SK-N-SH (cell line): Measurements from ENCODE around the gene BOK. TPM values are rescaled to one million over a fixed set of nuclear protein-coding genes. Genes with fewer than 3 reads are reported as not detected.

Experiments used
- CTCF ChIA-PET: fragments of 300-600, 350-600 bp; formaldehyde crosslinking; extraction: SDS; loops from one replicate; lab custom pipeline; 2021; lab: Yijun Ruan, JAX
- POLR2A ChIA-PET: fragments of 350-600 bp; sonication (Branson Sonifier 250); formaldehyde crosslinking; extraction: SDS; loops from one replicate; lab custom pipeline; 2020; ENCODE audit warnings: antibody characterized with exemption, inconsistent platforms; lab: Yijun Ruan, JAX
- DNase-seq: peaks from one replicate; pipeline ENCODE4 v3.0.0; 2012
- H2AFZ ChIP-seq: fragments of 200-600 bp; sonication (generic); 2 replicates; pipeline ENCODE4 v1.8.1; 2016; ENCODE audit warnings: antibody characterized with exemption, mild to moderate bottlenecking, low read depth
- H3F3A ChIP-seq: fragments of 200-600 bp; sonication (generic); replicated peaks from 2 replicates; pipeline ENCODE3; 2016; ENCODE audit warnings: antibody characterized with exemption, mild to moderate bottlenecking; ENCODE audit not compliant: insufficient read depth
- H3K27ac ChIP-seq, 2 experiments: fragments of 200-500 bp in 1 of 2; fragments of 200-600 bp in 1 of 2; sonication (Bioruptor generic) in 1 of 2; sonication (generic), shearing (Covaris generic) in 1 of 2; 2 replicates each; pipeline versions ENCODE4 v1.5.1 to v1.6.1; 2014 to 2016; ENCODE audit warnings: low read depth in 2 of 2, inconsistent platforms in 1 of 2, low read length in 1 of 2, mild to moderate bottlenecking in 1 of 2, mixed read lengths in 1 of 2
- H3K27me3 ChIP-seq: fragments of 200-600 bp; sonication (generic), shearing (Covaris generic); 2 replicates; pipeline ENCODE4 v1.6.1; 2016; ENCODE audit warnings: mixed run types; ENCODE audit not compliant: insufficient read depth
- H3K36me3 ChIP-seq, 2 experiments: fragments of 200-500 bp in 1 of 2; fragments of 200-600 bp in 1 of 2; sonication (Bioruptor generic) in 1 of 2; sonication (generic) in 1 of 2; replicated peaks in 1 of 2; 2 replicates each; pipeline versions ENCODE3 to v1.5.1; 2014 to 2016; ENCODE audit warnings: low read length in 1 of 2, mild to moderate bottlenecking in 1 of 2; ENCODE audit not compliant: insufficient read depth in 2 of 2, control insufficient read depth in 1 of 2
- H3K4me1 ChIP-seq, 2 experiments: fragments of 200-500 bp in 1 of 2; fragments of 200-600 bp in 1 of 2; sonication (Bioruptor generic) in 1 of 2; sonication (generic), shearing (Covaris generic) in 1 of 2; 2 replicates each; pipeline versions ENCODE4 v1.5.1 to v1.6.1; 2014 to 2016; ENCODE audit warnings: low read depth in 1 of 2, low read length in 1 of 2, mixed run types in 1 of 2; ENCODE audit not compliant: insufficient read depth in 2 of 2, control insufficient read depth in 1 of 2
- H3K4me2 ChIP-seq: fragments of 200-600 bp; sonication (generic), shearing (Covaris generic); 2 replicates; pipeline ENCODE4 v1.6.1; 2017; ENCODE audit warnings: mixed run types
- H3K4me3 ChIP-seq, 2 experiments: fragments of 200-500 bp in 1 of 2; fragments of 200-600 bp in 1 of 2; sonication (Bioruptor generic) in 1 of 2; sonication (generic), shearing (Covaris generic) in 1 of 2; 2 replicates each; pipeline versions ENCODE4 v1.5.1 to v1.8.1; 2014 to 2016; ENCODE audit warnings: low read depth in 2 of 2, inconsistent platforms in 1 of 2, low read length in 1 of 2, mild to moderate bottlenecking in 1 of 2, mixed read lengths in 1 of 2, moderate library complexity in 1 of 2
- H3K79me2 ChIP-seq: fragments of 200-600 bp; sonication (generic); 2 replicates; pipeline ENCODE4 v1.8.1; 2017; ENCODE audit warnings: mild to moderate bottlenecking; ENCODE audit not compliant: insufficient read depth
- H3K9ac ChIP-seq: fragments of 200-600 bp; sonication (generic); 2 replicates; pipeline ENCODE4 v1.6.1; 2017; ENCODE audit warnings: mixed run types
- H3K9me2 ChIP-seq: fragments of 200-600 bp; sonication (generic); 2 replicates; pipeline ENCODE4 v1.6.1; 2017; ENCODE audit warnings: mixed run types
- H3K9me3 ChIP-seq: fragments of 200-600 bp; sonication (generic); 2 replicates; pipeline ENCODE4 v1.6.1; 2017; ENCODE audit warnings: mixed run types, mild to moderate bottlenecking, moderate library complexity
- H4K20me1 ChIP-seq: fragments of 200-600 bp; sonication (generic); 2 replicates; pipeline ENCODE4 v1.6.1; 2017; ENCODE audit warnings: mild to moderate bottlenecking, mixed run types; ENCODE audit not compliant: insufficient read depth
- CHD2 ChIP-seq: fragments of 150-350 bp; IDR thresholded peaks from 2 replicates; pipeline ENCODE4 v1.6.1; 2018; ENCODE audit warnings: low read length; ENCODE audit not compliant: partially characterized antibody
- EZH2phosphoT487 ChIP-seq: fragments of 200-600 bp; sonication (generic); IDR thresholded peaks from 2 replicates; pipeline ENCODE4 v1.6.1; 2017; ENCODE audit warnings: low read depth, mixed run types, mild to moderate bottlenecking, antibody characterized with exemption, moderate library complexity, borderline replicate concordance
- JUND ChIP-seq: IDR thresholded peaks from 2 replicates; pipeline ENCODE4 v1.4.0; 2012
- MEF2A ChIP-seq: IDR thresholded peaks from 2 replicates; pipeline ENCODE4 v1.4.0; 2012; ENCODE audit warnings: low read depth, borderline replicate concordance
- NRF1 ChIP-seq: IDR thresholded peaks from 2 replicates; pipeline ENCODE4 v1.6.1; 2012; ENCODE audit warnings: low read depth, mild to moderate bottlenecking, low read length
- PBX3 ChIP-seq: IDR thresholded peaks from 2 replicates; pipeline ENCODE4; 2012
- TCF12 ChIP-seq: IDR thresholded peaks from 2 replicates; pipeline ENCODE4 v1.4.0; 2012
- USF2 ChIP-seq: fragments of 150-350 bp; IDR thresholded peaks from 2 replicates; pipeline ENCODE4 v1.6.1; 2017; ENCODE audit warnings: antibody characterized with exemption, low read length, low read depth, borderline replicate concordance
- WGBS: methylation state at CpG from one replicate; pipeline ENCODE4 v1.1.6; 2017; ENCODE audit warnings: low lambda C conversion rate; 5-methylcytosine and 5-hydroxymethylcytosine counted together
- polyA plus RNA-seq, 3 experiments: library from polyadenylated mRNA; depleted of rRNA; stranded (reverse); fragments of >200 nt; gene quantifications; 2 replicates each; pipeline ENCODE4 v1.2.3, GENCODE V29; 2012
- TF ChIP-seq, protein P1 (sequence below): IDR thresholded peaks from 2 replicates; pipeline ENCODE4 v1.4.0; 2012; ENCODE audit warnings: low read depth, borderline replicate concordance
- TF ChIP-seq, protein P2 (sequence below): IDR thresholded peaks from 2 replicates; pipeline ENCODE4 v1.4.0; 2012; ENCODE audit warnings: low read depth, borderline replicate concordance
- TF ChIP-seq, protein P3 (sequence below): fragments of 150-350 bp; IDR thresholded peaks from 2 replicates; pipeline ENCODE4 v1.6.1; 2016; ENCODE audit warnings: mild to moderate bottlenecking, low read depth, low read length
- TF ChIP-seq, protein P4 (sequence below): IDR thresholded peaks from 2 replicates; pipeline ENCODE4 v1.4.0; 2012; ENCODE audit warnings: low read depth
- TF ChIP-seq, protein P5 (sequence below): IDR thresholded peaks from 2 replicates; pipeline ENCODE4 v1.6.1; 2012; ENCODE audit warnings: mild to moderate bottlenecking, low read depth, low read length, moderate library complexity

BOK gene
- polyA plus RNA-seq, 1 of the 3 experiments (the other 2 are of a cell fraction) = 1.7 TPM

- ChIA-PET POLR2A (no interaction called here), CTCF (no interaction called here)
- H3K79me2 ChIP-seq = no peaks in the 10 kb centered on the region
- no peak overlapping the region for H3K27ac ChIP-seq
- H3F3A ChIP-seq = no peaks in the 10 kb centered on the region
- no peak overlapping the region for H3K4me3 ChIP-seq
- H3K36me3 ChIP-seq = no peaks in the 10 kb centered on the region
- peaks cover 0 to 21% of the 10 kb centered on the region in 2 experiments; a peak in 1 of 4 replicates for H3K4me1 ChIP-seq
- no peak overlapping the region for H3K4me2 ChIP-seq
- H2AFZ ChIP-seq = no peak overlapping the region
- H4K20me1 ChIP-seq = no peaks in the 10 kb centered on the region
- H3K9me2 ChIP-seq = no peaks in the 10 kb centered on the region
- H3K9me3 ChIP-seq = peaks cover 12% of the 10 kb centered on the region; the same call in 1 of the 2 replicates
- peaks cover 8% of the 10 kb centered on the region; the same call in 1 of the 2 replicates for H3K27me3 ChIP-seq
- DNase-seq = no peak
- H3K9ac ChIP-seq = no peak overlapping the region
- TF ChIP-seq, protein P1, sequence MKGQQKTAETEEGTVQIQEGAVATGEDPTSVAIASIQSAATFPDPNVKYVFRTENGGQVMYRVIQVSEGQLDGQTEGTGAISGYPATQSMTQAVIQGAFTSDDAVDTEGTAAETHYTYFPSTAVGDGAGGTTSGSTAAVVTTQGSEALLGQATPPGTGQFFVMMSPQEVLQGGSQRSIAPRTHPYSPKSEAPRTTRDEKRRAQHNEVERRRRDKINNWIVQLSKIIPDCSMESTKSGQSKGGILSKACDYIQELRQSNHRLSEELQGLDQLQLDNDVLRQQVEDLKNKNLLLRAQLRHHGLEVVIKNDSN = no peak
- TF ChIP-seq NRF1 (no peak), JUND (no peak), EZH2phosphoT487 (no peak), TCF12 (no peak), USF2 (no peak), CHD2 (no peak)
- TF ChIP-seq, protein P2, sequence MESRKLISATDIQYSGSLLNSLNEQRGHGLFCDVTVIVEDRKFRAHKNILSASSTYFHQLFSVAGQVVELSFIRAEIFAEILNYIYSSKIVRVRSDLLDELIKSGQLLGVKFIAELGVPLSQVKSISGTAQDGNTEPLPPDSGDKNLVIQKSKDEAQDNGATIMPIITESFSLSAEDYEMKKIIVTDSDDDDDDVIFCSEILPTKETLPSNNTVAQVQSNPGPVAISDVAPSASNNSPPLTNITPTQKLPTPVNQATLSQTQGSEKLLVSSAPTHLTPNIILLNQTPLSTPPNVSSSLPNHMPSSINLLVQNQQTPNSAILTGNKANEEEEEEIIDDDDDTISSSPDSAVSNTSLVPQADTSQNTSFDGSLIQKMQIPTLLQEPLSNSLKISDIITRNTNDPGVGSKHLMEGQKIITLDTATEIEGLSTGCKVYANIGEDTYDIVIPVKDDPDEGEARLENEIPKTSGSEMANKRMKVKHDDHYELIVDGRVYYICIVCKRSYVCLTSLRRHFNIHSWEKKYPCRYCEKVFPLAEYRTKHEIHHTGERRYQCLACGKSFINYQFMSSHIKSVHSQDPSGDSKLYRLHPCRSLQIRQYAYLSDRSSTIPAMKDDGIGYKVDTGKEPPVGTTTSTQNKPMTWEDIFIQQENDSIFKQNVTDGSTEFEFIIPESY = no peak
- TF ChIP-seq, protein P3, sequence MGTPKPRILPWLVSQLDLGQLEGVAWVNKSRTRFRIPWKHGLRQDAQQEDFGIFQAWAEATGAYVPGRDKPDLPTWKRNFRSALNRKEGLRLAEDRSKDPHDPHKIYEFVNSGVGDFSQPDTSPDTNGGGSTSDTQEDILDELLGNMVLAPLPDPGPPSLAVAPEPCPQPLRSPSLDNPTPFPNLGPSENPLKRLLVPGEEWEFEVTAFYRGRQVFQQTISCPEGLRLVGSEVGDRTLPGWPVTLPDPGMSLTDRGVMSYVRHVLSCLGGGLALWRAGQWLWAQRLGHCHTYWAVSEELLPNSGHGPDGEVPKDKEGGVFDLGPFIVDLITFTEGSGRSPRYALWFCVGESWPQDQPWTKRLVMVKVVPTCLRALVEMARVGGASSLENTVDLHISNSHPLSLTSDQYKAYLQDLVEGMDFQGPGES = no peak
Observed at GRCh38 chr2:241556746-241557145, 1.8 kb upstream of the BOK start.

DNA sequence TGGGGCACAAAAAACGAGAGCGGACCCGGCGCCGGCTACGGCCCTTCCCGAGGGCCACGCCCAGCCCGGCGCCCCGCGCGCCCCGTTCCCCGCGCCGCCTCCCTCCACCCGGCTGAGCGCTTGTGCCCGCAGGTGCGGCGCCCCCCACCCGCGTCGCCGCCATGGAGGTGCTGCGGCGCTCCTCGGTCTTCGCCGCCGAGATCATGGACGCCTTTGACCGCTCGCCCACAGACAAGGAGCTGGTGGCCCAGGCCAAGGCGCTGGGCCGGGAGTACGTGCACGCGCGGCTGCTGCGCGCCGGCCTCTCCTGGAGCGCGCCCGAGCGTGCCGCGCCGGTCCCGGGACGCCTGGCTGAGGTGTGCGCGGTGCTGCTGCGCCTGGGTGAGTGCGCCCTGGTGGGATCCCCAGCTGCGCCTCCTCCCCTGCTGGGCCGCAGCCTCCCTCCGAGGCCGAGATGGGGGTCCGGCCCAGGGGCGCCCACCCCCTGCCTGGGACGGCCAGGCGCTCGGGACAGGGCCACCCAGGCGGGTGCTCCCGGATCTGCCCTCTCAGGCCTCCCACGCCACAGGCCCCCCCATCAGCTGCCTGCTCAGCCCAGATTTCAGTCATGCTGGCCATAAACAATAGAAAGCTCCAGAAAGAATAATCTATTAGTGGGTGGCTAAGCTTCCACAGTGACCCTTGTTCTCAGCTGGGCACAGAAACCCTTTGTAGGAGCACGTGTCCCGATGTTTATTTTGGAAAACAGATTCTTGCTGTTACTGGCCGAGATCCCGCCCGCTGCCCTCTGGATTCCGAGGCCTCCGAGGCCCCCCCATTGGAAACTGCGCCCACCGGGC lies 997 bp downstream of the BOK start:
- Histone ChIP-seq H3K4me2 (no peak overlapping the region), H3K9ac (no peak overlapping the region), H3K79me2 (no peaks in the 10 kb centered on the region), H3F3A (no peaks in the 10 kb centered on the region), H3K4me1 (peaks cover 0 to 29% of the 10 kb centered on the region in 2 experiments; a peak in 1 of 4 replicates), H4K20me1 (no peaks in the 10 kb centered on the region), H3K36me3 (no peaks in the 10 kb centered on the region), H3K4me3 (peak overlapping the region; percentile 45 to 49; a peak in 2 of 4 replicates), H3K9me2 (no peaks in the 10 kb centered on the region), H3K9me3 (peaks cover 12% of the 10 kb centered on the region; the same call in 1 of the 2 replicates), H3K27ac (no peak overlapping the region; a peak in 1 of 4 replicates), H3K27me3 (peaks cover 8% of the 10 kb centered on the region; the same call in 1 of the 2 replicates), H2AFZ (0 out of 2 replicates have a peak overlapping the region, but pooled peaks have one; percentile 68)
- WGBS = 58% methylated on average over 14 of the region's 78 CpGs
- DNase-seq = peak; percentile 56
- CTCF ChIA-PET = interaction anchor here (0.7 to 1.3 kb wide), 2 partner anchors 11 to 15 kb away, joined by 3 to 4 read pairs; no protein-coding TSS in a partner anchor
- POLR2A ChIA-PET = no interaction called here
- TF ChIP-seq, protein P4, sequence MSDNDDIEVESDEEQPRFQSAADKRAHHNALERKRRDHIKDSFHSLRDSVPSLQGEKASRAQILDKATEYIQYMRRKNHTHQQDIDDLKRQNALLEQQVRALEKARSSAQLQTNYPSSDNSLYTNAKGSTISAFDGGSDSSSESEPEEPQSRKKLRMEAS = no peak
- TF ChIP-seq MEF2A = no peak
- TF ChIP-seq PBX3 = no peak
- TF ChIP-seq, protein P5, sequence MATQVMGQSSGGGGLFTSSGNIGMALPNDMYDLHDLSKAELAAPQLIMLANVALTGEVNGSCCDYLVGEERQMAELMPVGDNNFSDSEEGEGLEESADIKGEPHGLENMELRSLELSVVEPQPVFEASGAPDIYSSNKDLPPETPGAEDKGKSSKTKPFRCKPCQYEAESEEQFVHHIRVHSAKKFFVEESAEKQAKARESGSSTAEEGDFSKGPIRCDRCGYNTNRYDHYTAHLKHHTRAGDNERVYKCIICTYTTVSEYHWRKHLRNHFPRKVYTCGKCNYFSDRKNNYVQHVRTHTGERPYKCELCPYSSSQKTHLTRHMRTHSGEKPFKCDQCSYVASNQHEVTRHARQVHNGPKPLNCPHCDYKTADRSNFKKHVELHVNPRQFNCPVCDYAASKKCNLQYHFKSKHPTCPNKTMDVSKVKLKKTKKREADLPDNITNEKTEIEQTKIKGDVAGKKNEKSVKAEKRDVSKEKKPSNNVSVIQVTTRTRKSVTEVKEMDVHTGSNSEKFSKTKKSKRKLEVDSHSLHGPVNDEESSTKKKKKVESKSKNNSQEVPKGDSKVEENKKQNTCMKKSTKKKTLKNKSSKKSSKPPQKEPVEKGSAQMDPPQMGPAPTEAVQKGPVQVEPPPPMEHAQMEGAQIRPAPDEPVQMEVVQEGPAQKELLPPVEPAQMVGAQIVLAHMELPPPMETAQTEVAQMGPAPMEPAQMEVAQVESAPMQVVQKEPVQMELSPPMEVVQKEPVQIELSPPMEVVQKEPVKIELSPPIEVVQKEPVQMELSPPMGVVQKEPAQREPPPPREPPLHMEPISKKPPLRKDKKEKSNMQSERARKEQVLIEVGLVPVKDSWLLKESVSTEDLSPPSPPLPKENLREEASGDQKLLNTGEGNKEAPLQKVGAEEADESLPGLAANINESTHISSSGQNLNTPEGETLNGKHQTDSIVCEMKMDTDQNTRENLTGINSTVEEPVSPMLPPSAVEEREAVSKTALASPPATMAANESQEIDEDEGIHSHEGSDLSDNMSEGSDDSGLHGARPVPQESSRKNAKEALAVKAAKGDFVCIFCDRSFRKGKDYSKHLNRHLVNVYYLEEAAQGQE = no peak
- no peak for TF ChIP-seq TCF12
